K562 (cell line): ENCODE measurements around the gene ZNF566. TPM values are rescaled to one million over a fixed set of nuclear protein-coding genes. Genes with fewer than 3 reads are reported as not detected.

ENCODE experiments used
- CEBPG ChIP-seq, 3 experiments: fragments of 200-800 bp in 1 of 3; sonication (Bioruptor generic) in 1 of 3; sonication (generic) in 1 of 3; formaldehyde crosslinking in 1 of 3; IDR thresholded peaks in 2 of 3; conservative IDR thresholded peaks in 1 of 3; 2 replicates each; pipeline versions ENCODE4 v1.6.1 to v1.8.0; 2016 to 2022; ENCODE audit warnings: missing compliant biosample characterization in 2 of 3, missing genetic modification characterization in 2 of 3, mild to moderate bottlenecking in 1 of 3, missing genetic modification reagents in 1 of 3
- MGA ChIP-seq: fragments of 450-650 bp; IDR thresholded peaks from 2 replicates; pipeline ENCODE4 v1.6.1; 2016; ENCODE audit warnings: mild to moderate bottlenecking, moderate library complexity
- POLR3A ChIP-seq: IDR thresholded peaks from 2 replicates; pipeline ENCODE4 v1.6.1; 2011; ENCODE audit warnings: borderline replicate concordance, mild to moderate bottlenecking, moderate library complexity; ENCODE audit not compliant: insufficient read length, insufficient read depth; ENCODE audit errors: extremely low read depth
- ZBTB1 ChIP-seq: sonication (generic); formaldehyde crosslinking; IDR thresholded peaks from 2 replicates; pipeline ENCODE4 v1.8.1; 2023; ENCODE audit warnings: missing genetic modification reagents, low read depth, mild to moderate bottlenecking, borderline replicate concordance
- ZFX ChIP-seq: sonication (generic); formaldehyde crosslinking; IDR thresholded peaks from 2 replicates; pipeline ENCODE4 v1.8.0; 2022; ENCODE audit warnings: mild to moderate bottlenecking, missing genetic modification reagents, moderate library complexity
- ZNF318 ChIP-seq, 2 experiments: fragments of 450-650 bp; IDR thresholded peaks; 2 replicates each; pipeline ENCODE4 v1.6.1; 2016; ENCODE audit warnings: mild to moderate bottlenecking in 2 of 2, borderline replicate concordance in 1 of 2, low read depth in 1 of 2, moderate library complexity in 1 of 2
- ZNF75A ChIP-seq: fragments of 450-650 bp; formaldehyde crosslinking; IDR thresholded peaks from 2 replicates; pipeline ENCODE4 v1.4.0; 2020; ENCODE audit warnings: mild to moderate bottlenecking
- polyA plus RNA-seq, 8 experiments: library from polyadenylated mRNA; depleted of rRNA in 4 of 8; stranded (reverse) in 5 of 8; unstranded in 3 of 8; fragments of >200 nt; fragmentation: Nextera tagmentation in 2 of 8; fragmentation: Illumina TruSeq in 1 of 8; extraction: Ambion mirVana in 2 of 8; extraction: Trizol in 1 of 8; gene quantifications; 2 replicates each; pipeline versions ENCODE4 v1.2.1 to v1.2.3, GENCODE V29; 2011 to 2014; ENCODE audit warnings: inconsistent platforms in 1 of 8, missing spikeins in 1 of 8
- total RNA-seq, 7 experiments: library from RNA; depleted of rRNA in 6 of 7; stranded (reverse); fragments of >200 nt in 6 of 7; fragmentation: Illumina TruSeq in 2 of 7; extraction: Trizol in 2 of 7; gene quantifications; 2 replicates each; pipeline versions ENCODE4 v1.2.1 to v1.2.3, GENCODE V29; 2011 to 2021; ENCODE audit warnings: low replicate concordance in 1 of 7

Gene ZNF566
- total and polyA plus RNA-seq, 9 of the 15 experiments (the other 6 are each of a cell fraction or from before 2014, with no cell fraction given), result 5.5 to 11.4 (median 9.7) TPM

GRCh38 chr19:36482876-36483275 lies 6.5 kb downstream of the ZNF566 start (continued):
- TF ChIP-seq MGA, result no peak
- no peak for TF ChIP-seq ZBTB1 (CRISPR knock-in tag)
- no peak for TF ChIP-seq ZNF75A (CRISPR knock-in tag)
- no peak for TF ChIP-seq ZNF318 (IDR thresholded peaks at IDR 0.05; ENCODE audit: borderline replicate concordance in 1 of 2, low read depth in 1 of 2)
- TF ChIP-seq CEBPG (CRISPR knock-in tag; IDR thresholded peaks at IDR 0.05), result no peak
- no peak for TF ChIP-seq CEBPG (tag; conservative IDR thresholded peaks at IDR 0.05 in 1 of 2, IDR thresholded peaks at IDR 0.05 in 1 of 2)
- no peak for TF ChIP-seq POLR3A
- TF ChIP-seq ZFX (CRISPR knock-in tag), result no peak
